Astrocyte (in vitro differentiated cells and primary cell): ENCODE results near the gene LRRC7. TPM values are rescaled to one million over a fixed set of nuclear protein-coding genes. Genes with fewer than 3 reads are reported as not detected.

Experiments used
- DNase-seq: peaks from one replicate; pipeline ENCODE4 v3.0.0-alpha.2; 2010; ENCODE audit warnings: low read depth
- FAIRE-seq: peaks from 2 replicates; lab custom pipeline; 2011; peaks lifted over from hg19 to GRCh38; lab: Jason Lieb, UNC
- H2AFZ ChIP-seq: 2 replicates; pipeline ENCODE4 v1.6.0; 2012; ENCODE audit warnings: low read depth, low read length, inconsistent platforms
- H3K27ac ChIP-seq: 2 replicates; pipeline ENCODE4 v1.5.1; 2011; ENCODE audit warnings: low read depth, low read length, inconsistent platforms
- H3K27me3 ChIP-seq: 2 replicates; pipeline ENCODE4 v1.6.0; 2011; ENCODE audit warnings: low read length, inconsistent platforms; ENCODE audit not compliant: insufficient read depth
- H3K36me3 ChIP-seq: 2 replicates; pipeline ENCODE4 v1.5.1; 2011; ENCODE audit warnings: low read length, inconsistent platforms; ENCODE audit not compliant: insufficient read depth
- H3K4me1 ChIP-seq: 2 replicates; pipeline ENCODE4 v1.5.1; 2011; ENCODE audit warnings: low read length, inconsistent platforms; ENCODE audit not compliant: insufficient read depth
- H3K4me2 ChIP-seq: 2 replicates; pipeline ENCODE4 v1.6.0; 2012; ENCODE audit warnings: low read length, inconsistent platforms
- H3K4me3 ChIP-seq: 2 replicates; pipeline ENCODE4 v1.5.1; 2011; ENCODE audit warnings: low read depth, mild to moderate bottlenecking, low read length, inconsistent platforms; ENCODE audit not compliant: insufficient read depth
- H3K79me2 ChIP-seq: 2 replicates; pipeline ENCODE4 v1.6.0; 2012; ENCODE audit warnings: mild to moderate bottlenecking, low read length, inconsistent platforms; ENCODE audit not compliant: insufficient read depth
- H3K9ac ChIP-seq: 2 replicates; pipeline ENCODE4 v1.6.0; 2012; ENCODE audit warnings: mild to moderate bottlenecking, low read length, inconsistent platforms
- H3K9me3 ChIP-seq: 2 replicates; pipeline ENCODE4 v1.5.1; 2012; ENCODE audit warnings: low read depth, mild to moderate bottlenecking, low read length, inconsistent platforms; ENCODE audit not compliant: insufficient read depth
- H4K20me1 ChIP-seq: 2 replicates; pipeline ENCODE4 v1.6.0; 2012; ENCODE audit warnings: low read length, inconsistent platforms; ENCODE audit not compliant: insufficient read depth
- H3K27ac Mint-ChIP-seq: one replicate; pipeline ENCODE4 v1.8.0; 2021; ENCODE audit warnings: mild to moderate bottlenecking, mixed read lengths; ENCODE audit not compliant: unreplicated experiment
- H3K27me3 Mint-ChIP-seq: one replicate; pipeline ENCODE4 v1.8.0; 2021; ENCODE audit warnings: low read depth, mixed read lengths; ENCODE audit not compliant: unreplicated experiment
- H3K36me3 Mint-ChIP-seq: one replicate; pipeline ENCODE4 v1.8.0; 2021; ENCODE audit warnings: low read depth, mixed read lengths; ENCODE audit not compliant: unreplicated experiment
- H3K4me1 Mint-ChIP-seq: one replicate; pipeline ENCODE4 v1.8.0; 2021; ENCODE audit warnings: low read depth, mixed read lengths; ENCODE audit not compliant: unreplicated experiment
- H3K4me3 Mint-ChIP-seq: one replicate; pipeline ENCODE4 v1.8.0; 2021; ENCODE audit warnings: mild to moderate bottlenecking, moderate library complexity, mixed read lengths; ENCODE audit not compliant: unreplicated experiment
- H3K9me3 Mint-ChIP-seq: one replicate; pipeline ENCODE4 v1.8.0; 2021; ENCODE audit warnings: mild to moderate bottlenecking, mixed read lengths; ENCODE audit not compliant: unreplicated experiment
- EZH2 ChIP-seq: IDR thresholded peaks from 2 replicates; pipeline ENCODE4 v1.6.1; 2012; ENCODE audit warnings: mild to moderate bottlenecking, low read length, inconsistent platforms; ENCODE audit not compliant: insufficient read depth
- total RNA-seq: library from RNA; stranded (reverse); gene quantifications from 2 replicates; pipeline ENCODE4 v1.2.1, GENCODE V29; 2021
- TF ChIP-seq, protein P1 (sequence below): IDR thresholded peaks from 2 replicates; pipeline ENCODE4 v1.5.1; 2011; ENCODE audit warnings: low read depth, mild to moderate bottlenecking, inconsistent platforms, low read length, moderate library complexity; ENCODE audit not compliant: insufficient read depth

LRRC7 gene
- total RNA-seq, 1 donor from 2014 or later: 0.27 TPM

DNA sequence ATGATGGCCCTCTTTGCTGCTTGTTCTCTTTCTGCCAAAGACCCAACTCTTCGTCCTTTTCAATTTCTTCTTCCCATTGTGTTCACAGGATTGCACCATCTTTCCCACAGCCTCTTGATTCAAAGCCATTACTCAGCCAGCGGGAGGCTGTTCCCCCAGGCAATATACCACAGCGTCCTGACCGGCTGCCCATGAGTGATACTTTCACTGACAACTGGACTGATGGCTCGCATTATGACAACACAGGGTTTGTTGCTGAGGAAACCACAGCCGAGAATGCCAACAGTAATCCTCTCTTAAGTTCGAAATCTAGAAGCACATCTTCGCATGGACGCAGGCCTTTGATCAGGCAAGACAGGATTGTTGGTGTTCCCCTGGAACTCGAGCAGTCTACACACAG is 470.3 kb downstream of the LRRC7 start:
- Mint-ChIP-seq H3K4me3 (no peak overlapping the region), H3K4me1 (peaks cover 24% of the 10 kb centered on the region), H3K27me3 (no peaks in the 10 kb centered on the region), H3K9me3 (peaks cover 4% of the 10 kb centered on the region), H3K36me3 (peaks cover 2% of the 10 kb centered on the region), H3K27ac (peak overlapping the region; percentile 83)
- no peak overlapping the region for H3K9ac ChIP-seq
- no peak overlapping the region for H2AFZ ChIP-seq
- FAIRE-seq: no peak
- H3K27me3 ChIP-seq: no peaks in the 10 kb centered on the region
- no peaks in the 10 kb centered on the region for H3K9me3 ChIP-seq
- no peaks in the 10 kb centered on the region for H3K36me3 ChIP-seq
- TF ChIP-seq EZH2: no peak
- TF ChIP-seq, protein P1, sequence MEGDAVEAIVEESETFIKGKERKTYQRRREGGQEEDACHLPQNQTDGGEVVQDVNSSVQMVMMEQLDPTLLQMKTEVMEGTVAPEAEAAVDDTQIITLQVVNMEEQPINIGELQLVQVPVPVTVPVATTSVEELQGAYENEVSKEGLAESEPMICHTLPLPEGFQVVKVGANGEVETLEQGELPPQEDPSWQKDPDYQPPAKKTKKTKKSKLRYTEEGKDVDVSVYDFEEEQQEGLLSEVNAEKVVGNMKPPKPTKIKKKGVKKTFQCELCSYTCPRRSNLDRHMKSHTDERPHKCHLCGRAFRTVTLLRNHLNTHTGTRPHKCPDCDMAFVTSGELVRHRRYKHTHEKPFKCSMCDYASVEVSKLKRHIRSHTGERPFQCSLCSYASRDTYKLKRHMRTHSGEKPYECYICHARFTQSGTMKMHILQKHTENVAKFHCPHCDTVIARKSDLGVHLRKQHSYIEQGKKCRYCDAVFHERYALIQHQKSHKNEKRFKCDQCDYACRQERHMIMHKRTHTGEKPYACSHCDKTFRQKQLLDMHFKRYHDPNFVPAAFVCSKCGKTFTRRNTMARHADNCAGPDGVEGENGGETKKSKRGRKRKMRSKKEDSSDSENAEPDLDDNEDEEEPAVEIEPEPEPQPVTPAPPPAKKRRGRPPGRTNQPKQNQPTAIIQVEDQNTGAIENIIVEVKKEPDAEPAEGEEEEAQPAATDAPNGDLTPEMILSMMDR: no peak
- H3K4me2 ChIP-seq: no peak overlapping the region
- H4K20me1 ChIP-seq: no peaks in the 10 kb centered on the region
- no peaks in the 10 kb centered on the region for H3K79me2 ChIP-seq
- H3K4me3 ChIP-seq: no peak overlapping the region
- DNase-seq: peak; percentile 28
- H3K27ac ChIP-seq: no peak overlapping the region
- H3K4me1 ChIP-seq: no peaks in the 10 kb centered on the region

DNA sequence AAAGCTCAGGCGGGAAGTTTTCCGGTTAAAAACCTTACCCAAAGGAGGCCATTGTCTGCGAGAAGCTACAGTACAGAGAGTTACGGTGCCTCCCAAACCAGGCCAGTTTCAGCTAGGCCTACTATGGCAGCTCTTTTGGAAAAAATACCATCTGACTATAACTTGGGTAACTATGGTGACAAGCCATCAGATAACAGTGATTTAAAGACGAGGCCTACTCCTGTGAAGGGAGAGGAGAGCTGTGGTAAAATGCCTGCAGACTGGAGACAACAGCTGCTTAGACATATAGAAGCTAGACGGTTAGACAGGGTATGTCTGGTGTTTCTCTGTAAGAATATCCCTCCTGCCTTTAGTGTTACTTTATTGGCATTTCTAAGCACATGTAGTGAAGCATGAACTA is 471.8 kb downstream of the LRRC7 start:
- Mint-ChIP-seq H3K27me3 (no peaks in the 10 kb centered on the region), H3K27ac (no peak overlapping the region), H3K36me3 (peaks cover 2% of the 10 kb centered on the region), H3K9me3 (peaks cover 4% of the 10 kb centered on the region), H3K4me1 (peaks cover 38% of the 10 kb centered on the region), H3K4me3 (no peak overlapping the region)
- TF ChIP-seq, protein P1: no peak
- no peak for TF ChIP-seq EZH2
- Histone ChIP-seq H4K20me1 (no peaks in the 10 kb centered on the region), H3K36me3 (no peaks in the 10 kb centered on the region), H3K9ac (no peak overlapping the region), H3K79me2 (no peaks in the 10 kb centered on the region), H2AFZ (no peak overlapping the region), H3K27me3 (no peaks in the 10 kb centered on the region), H3K4me3 (no peak overlapping the region), H3K4me1 (peaks cover 8% of the 10 kb centered on the region), H3K9me3 (no peaks in the 10 kb centered on the region), H3K4me2 (no peak overlapping the region), H3K27ac (no peak overlapping the region)
- FAIRE-seq (no peak), DNase-seq (no peak)

DNA sequence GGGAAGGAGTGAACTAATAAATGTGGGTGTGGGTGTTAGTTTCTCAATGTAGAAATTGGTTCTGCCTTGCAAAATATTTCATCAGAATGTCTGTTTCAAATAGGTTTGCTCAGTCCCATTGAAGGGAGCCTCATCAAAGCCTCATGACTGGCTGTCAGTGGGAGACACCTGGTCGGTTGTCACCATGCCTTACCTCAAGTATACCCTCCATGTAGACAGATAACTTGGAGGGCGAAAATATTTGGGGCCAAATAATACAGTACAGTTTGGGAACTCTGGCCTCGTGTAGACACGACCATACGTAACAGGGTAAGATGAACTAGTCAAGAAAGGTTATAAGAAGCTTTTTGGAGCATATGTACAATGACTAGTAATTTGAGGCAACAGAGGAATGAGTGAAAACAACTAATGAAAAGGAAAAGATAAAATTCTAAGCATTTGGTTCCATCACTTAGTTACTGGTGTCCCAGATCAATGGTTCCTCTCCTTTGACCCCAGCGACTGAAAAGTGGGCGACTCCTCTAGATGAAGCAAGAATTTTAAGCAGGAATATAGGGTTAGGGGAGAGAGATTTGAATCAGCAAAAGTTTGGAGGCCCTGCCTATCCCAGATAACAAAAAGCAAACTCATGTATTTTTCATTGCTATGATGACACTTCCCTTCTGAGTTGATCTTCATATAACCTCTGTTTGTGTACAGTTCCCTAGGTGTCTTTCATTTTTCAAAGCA is 473.8 kb downstream of the LRRC7 start:
- H3K27ac Mint-ChIP-seq: peak overlapping the region; percentile 70
- H3K79me2 ChIP-seq: no peaks in the 10 kb centered on the region
- no peaks in the 10 kb centered on the region for H4K20me1 ChIP-seq
- H3K27me3 ChIP-seq: no peaks in the 10 kb centered on the region
- peaks cover 2% of the 10 kb centered on the region for H3K36me3 Mint-ChIP-seq
- no peaks in the 10 kb centered on the region for H3K27me3 Mint-ChIP-seq
- peaks cover 50% of the 10 kb centered on the region for H3K4me1 Mint-ChIP-seq
- no peak for TF ChIP-seq EZH2
- TF ChIP-seq, protein P1: no peak
- H3K27ac ChIP-seq: no peak overlapping the region
- H3K9ac ChIP-seq: no peak overlapping the region
- H3K4me3 ChIP-seq: no peak overlapping the region
- no peak for DNase-seq
- no peak overlapping the region for H3K4me2 ChIP-seq
- no peak overlapping the region for H2AFZ ChIP-seq
- H3K4me3 Mint-ChIP-seq: no peak overlapping the region
- peaks cover 18% of the 10 kb centered on the region for H3K4me1 ChIP-seq
- no peaks in the 10 kb centered on the region for H3K9me3 ChIP-seq
- no peaks in the 10 kb centered on the region for H3K36me3 ChIP-seq
- peaks cover 4% of the 10 kb centered on the region for H3K9me3 Mint-ChIP-seq
- FAIRE-seq: no peak
